NCI-H128 (cell line): Measurements from ENCODE around the gene RPL32.
A peak's percentile ranks its signal among the peaks of the same experiment; 100 is the strongest.
"Not testable (repeated sequence)": the region's sequence is repeated elsewhere in the genome, so short reads cannot be mapped to it uniquely, and the experiment has no call there.

Source experiments
- DNase-seq: peaks from one replicate; lab custom pipeline; 2025; ENCODE audit not compliant: unreplicated experiment; lab: John Stamatoyannopoulos, UW

RPL32 gene

DNA sequence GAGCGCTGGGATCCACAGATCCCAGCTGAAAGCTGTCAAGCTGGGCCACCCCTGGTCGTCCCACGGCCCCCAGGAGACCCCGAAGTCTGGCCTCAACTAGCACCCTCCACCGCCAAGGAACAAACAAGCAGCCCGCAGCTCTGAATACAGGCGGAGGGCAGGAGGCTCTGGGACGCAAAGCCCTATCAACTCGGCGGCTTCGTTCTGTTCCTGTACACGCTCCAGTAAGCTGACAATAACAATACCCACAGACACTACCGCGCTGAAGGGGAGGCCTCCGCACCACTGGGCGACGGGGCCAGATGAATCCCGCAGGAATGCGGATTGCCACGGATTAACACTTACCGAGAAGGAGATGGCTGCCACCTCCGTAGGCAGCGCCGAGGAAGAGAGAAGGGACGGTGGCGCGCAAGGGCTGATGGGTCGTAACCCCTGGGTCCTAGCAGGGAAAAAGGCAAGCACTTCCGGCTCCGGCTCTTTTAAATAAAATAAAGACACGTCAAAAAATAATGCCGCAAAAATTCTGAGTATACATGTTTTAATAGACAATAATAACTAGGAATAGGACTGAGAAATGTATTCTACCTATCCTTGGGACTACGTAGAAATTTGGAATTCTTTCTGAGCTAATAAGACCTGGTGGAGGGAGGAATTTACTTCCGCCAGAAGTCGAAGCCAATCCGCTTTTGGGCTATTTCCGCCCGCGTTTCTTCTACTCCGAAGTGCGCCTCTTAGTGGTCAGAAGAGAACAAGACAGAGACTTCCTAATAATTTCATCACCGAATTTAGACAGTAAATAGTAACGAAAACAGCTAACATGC lies at the start of gene RPL32:
Gene RPL32, minus strand, starts transcription at position 417 of the 821 bp plus-strand sequence. CDS start 1,328 bp downstream, outside the sequence.
- peak; percentile 61 for DNase-seq

DNA sequence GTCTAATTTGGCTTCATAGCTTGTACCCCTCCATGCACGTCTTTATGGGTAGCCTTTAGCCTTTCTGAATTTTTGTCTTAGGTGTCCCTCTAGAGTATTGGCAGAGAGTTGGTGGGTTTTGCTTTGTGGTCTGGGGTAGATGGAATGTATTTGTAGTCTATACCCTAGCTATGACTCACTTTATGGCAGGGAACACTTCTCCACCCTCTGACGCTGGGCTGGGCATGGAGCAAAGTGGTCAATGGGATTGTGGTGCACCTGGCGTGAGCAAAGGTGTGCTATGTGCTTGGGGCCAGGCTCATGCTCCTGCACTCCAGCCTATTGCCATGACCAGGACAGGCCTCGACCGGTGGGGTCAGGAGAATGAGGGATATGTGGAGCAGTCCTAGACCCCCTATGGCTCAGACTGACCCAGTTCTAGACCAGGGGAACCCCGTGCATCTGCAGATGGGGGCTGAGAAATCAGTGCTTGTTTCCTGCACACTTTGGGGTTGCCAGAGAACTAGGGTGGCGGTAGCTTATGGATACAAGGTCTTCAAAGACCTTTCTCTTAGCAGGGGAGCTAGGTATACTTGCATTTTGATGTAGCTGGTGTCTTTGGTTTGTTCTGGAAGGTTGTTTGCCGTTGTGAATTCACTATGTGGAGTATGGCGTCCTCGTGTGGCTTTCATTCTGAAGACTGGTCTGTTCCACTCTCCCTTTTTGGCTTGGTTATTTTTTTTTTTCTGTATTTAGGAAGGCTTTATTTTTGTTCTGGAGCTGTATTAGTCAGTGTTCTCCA lies 49.4 kb upstream of the RPL32 start:
- no peak for DNase-seq

DNA sequence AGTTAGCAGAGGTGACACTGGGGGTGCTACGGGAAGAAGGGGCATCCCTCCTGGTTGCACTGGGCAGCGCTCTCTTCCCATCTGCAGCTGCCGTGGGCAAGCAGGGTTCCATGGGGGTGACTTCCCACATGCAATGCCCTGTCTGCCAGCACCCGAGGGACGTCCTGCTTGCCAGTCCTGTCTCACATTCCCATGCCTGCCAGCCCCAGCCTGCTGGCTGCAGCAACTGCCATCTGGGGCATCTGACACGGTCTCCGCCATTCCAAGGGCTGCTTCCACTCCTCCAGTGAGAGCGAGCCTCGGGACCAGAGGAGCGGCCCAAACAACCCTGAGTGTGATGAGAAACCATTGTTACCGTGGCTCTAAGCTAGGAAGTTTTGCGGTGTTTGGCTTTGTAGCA lies 45.4 kb upstream of the RPL32 start:
- DNase-seq: no peak

DNA sequence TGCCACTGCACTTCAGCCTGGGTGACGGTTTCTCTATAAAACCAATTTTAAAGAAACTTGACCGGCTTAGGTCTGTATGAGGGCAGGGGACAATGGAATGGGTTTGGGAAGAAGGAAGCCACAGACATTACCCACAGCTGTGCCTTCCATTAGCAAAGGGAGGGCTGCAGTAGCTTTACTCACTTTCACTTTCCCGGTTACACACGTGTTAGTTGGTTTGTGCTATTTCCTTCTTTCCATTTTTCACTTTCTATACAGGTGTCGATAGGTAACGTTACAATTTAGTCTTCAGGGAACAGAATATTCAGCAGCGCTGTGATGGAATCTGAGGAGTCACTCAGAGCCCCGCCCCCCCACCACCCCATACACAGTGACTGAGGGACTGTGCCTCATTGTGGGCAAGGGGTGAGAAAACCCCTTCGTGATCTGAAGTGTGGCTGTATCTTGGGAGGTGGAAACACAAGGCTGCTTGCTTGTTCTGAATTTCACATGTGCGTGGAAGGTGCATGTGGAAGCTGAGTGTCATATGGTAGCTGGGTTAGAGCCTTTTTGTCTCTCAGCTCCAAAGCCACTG lies 44.8 kb upstream of the RPL32 start:
- no peak for DNase-seq

DNA sequence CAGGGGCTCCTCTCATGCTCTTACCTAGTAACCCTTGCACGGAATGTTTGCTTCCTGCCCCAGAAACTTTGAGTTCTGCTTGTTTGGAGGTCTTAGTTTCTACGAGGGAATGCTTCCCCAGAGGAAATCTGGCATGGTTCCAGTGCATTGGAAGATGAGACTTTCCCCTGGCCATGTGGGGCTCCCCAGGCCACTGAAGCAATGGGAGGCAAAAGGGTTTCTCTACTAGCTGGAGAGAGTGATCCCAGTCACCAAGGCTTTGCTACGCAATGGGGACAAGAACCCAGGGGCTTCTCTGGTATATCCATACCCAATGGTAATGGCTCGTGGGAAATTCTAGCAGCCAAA lies 44.2 kb upstream of the RPL32 start:
- no peak for DNase-seq

DNA sequence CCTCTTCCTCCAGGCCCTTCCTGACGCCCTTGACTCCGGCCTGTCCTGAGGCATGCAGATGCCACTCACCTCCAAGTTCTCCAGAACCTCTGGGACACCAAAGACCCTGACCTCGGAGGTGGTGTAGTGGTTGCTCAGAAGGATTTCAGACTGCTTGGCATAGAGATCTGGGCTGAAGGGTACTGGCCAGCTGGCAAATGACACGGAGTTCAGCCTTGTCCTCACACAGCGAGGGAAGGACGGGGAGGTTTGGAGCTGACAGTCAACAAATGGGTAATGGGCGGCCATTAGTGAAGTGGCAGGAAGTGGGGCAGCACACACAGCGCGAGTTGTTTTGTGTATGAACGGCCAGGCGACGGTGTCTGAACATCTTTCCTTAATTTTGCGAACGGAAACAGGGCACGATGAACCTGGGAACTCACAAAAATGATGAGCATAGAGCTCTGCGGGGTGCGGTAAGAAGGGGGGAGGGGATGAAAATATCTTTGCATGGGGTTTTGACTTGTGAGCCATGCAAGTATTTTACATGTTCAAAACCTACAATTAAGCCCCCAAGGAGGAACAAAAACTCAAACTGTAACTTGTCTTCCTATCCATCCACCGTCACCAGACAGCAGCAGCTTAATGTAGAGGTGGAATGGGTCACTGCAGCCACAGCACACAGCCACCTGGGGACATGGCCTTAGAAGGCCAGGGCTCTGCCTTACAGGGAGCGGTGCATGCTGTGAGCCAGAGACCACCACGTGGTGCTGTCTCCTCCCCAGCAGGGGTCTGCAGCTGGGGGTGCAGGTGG lies 43.6 kb upstream of the RPL32 start:
- DNase-seq: no peak

DNA sequence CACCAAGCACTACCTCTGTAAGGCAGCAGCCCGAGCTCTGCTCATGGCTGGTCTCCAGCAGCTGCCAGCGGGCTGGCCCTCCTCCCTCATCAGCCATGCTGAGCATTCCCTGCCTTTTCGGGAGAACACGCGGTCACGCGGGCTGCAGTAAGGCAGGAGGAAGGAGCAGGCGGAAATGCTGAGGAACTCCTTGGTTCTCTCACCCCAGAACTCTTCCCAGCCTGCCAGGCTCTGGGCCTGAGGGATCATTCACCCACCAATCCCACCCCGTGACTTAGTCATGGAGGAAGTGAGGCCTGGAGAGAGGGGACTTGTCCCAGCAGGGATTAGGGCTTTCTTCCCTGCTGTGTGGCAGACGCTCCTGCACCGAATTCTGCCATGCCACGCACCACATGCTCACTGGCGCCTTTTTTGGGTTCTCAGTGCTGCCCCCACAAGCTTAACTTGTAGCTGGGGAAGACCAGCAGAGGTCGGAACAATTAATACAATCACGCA lies 42.9 kb upstream of the RPL32 start:
- DNase-seq: no peak

DNA sequence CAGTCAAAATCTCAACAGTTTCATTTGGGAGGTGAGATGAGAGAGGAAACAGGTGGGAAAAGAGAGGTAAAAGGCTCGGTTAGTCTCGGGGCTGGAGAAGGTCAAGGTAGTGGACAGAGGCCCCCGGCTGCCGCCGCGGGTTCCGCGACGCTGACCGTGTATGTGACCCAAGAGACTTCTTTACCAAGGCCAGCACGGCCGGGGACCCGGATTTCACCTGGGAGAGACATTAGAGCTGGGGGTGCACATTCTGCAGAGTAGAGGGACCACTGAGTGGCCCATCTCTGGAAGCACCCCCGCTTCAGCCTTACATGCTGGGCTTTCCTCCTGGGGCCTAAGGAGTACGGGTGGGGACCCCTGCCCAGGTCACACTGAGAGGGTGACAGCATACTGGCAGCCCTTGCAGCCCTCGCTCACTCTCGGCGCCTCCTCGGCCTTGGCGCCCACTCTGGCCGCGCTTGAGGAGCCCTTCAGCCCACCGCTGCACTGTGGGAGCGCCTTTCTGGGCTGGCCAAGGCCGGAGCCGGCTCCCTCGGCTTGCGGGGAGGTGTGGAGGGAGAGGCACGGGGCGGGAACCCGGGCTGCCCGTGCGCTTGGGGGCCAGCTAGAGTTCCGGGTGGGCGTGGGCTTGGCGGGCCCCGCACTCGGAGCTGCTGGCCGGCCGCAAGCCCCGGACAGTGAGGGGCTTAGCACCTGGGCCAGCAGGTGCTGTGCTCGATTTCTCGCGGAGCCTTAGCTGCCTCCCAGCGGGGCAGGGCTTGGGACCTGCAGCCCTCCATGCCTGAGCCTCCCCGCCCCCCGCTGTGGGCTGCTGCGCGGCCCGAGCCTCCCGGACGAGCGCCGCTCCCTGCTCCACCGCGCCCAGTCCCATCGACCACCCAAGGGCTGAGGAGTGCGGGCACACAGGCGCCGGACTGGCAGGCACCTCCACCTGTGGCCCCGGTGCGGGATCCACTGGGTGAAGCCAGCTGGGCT lies 41.3 kb upstream of the RPL32 start:
- DNase-seq: no peak

DNA sequence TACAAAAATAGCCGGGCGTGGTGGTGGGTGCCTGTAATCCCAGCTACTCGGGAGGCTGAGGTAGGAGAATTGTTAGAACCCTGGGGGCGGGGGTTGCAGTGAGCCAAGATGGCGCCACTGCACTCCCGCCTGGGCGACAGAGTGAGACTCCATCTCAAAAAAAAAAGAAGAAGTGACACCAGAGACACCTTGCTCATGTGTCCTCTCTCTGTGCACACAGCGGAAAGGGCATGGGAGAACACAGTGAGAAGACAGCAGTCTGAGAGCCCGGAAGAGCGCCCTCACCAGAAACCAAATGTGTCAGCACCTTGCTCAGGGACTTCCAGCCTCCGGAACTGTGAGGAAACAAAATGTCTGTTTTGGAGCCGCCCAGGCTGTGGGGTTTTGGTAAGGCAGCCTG lies 40.5 kb upstream of the RPL32 start:
- not testable (repeated sequence) for DNase-seq

DNA sequence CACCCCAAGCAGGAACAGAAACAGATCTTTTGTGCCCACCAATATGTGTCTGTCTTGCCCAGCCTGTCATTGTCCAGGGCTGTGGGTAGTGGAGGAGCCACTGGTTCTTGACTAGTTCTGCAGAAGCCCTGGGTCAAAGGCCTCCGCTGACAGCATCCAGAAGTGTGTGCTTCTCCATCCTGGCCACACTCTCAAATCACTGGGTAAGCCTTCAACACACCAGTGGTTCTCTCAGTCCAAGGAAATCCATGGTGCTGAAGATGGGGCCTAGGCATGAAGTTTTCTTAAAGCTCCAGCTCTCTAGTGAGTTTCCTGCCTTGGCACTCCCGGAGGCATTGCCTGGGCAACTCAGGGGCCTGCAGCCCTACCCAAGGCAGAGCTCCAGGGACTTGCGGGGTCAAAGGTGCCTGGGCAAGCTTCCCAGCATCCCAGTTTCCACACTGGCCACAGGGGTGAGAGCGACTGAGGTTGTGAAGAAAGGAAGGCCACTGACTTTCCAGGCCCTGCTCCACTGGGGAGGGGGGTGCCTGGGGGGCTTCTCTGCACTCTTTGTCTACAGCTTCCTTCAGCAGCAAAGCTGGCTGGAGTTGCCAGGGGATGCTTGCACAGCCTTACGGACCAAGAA lies 37.9 kb upstream of the RPL32 start:
- no peak for DNase-seq

DNA sequence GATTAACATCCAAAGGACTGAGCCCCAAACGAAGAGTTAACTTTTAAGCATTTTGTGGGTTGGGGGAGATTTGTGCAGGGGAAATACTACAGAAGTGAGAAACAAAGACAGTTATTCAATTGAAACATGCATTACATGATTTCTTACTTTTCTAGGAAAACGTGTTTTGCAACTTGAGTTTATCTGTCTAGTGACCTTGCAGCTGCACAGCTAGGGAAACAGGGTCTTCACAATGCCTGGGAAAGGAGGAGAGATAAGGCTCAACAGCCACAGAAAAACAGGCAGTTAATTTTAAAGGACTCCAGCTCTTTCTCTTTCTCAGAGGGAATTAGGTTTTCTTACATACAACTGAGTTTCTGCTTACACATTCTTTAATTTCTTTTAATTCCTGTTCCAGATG lies 37.4 kb upstream of the RPL32 start:
- DNase-seq: not testable (repeated sequence)

DNA sequence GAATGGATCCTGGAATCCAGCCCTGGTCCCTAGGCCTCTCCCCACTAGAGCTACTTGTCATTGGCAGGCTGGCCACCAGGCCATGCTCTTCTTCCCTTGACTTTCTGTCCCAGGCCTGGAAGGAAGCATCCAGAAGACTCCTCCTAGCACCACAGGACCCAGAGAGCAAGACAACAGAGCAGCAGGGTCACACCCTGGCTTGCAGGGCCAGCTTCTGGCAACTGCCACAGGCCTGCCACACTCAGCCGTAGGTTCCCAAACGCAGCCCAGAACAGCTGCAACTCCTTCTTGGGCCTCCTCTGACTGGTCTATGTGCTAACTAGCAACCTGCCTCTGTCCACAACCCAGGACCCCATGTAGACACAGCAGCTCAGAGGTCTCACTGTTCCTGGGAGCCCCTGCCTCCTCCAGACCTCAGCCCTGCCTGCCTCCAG lies 36.8 kb upstream of the RPL32 start:
- DNase-seq: no peak

DNA sequence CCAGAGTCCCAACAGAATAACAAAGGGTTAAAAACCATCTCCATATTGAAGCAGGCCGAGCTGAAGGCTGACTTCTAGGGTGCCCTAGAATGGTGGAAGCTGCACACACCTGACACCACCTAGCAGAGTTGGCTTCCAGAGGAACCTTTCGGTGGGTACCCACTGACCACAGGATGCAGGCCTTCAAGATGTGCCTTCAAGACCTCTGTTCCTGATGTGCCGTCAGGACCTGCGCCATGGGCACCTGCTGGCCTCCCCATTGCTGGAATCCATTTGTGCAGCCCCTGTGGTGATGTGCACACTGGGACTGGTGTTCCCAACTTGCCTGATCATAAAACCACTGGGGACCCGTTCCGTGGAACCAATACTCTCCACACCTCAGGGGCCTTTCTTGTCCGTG lies 35.7 kb upstream of the RPL32 start:
- DNase-seq: no peak

DNA sequence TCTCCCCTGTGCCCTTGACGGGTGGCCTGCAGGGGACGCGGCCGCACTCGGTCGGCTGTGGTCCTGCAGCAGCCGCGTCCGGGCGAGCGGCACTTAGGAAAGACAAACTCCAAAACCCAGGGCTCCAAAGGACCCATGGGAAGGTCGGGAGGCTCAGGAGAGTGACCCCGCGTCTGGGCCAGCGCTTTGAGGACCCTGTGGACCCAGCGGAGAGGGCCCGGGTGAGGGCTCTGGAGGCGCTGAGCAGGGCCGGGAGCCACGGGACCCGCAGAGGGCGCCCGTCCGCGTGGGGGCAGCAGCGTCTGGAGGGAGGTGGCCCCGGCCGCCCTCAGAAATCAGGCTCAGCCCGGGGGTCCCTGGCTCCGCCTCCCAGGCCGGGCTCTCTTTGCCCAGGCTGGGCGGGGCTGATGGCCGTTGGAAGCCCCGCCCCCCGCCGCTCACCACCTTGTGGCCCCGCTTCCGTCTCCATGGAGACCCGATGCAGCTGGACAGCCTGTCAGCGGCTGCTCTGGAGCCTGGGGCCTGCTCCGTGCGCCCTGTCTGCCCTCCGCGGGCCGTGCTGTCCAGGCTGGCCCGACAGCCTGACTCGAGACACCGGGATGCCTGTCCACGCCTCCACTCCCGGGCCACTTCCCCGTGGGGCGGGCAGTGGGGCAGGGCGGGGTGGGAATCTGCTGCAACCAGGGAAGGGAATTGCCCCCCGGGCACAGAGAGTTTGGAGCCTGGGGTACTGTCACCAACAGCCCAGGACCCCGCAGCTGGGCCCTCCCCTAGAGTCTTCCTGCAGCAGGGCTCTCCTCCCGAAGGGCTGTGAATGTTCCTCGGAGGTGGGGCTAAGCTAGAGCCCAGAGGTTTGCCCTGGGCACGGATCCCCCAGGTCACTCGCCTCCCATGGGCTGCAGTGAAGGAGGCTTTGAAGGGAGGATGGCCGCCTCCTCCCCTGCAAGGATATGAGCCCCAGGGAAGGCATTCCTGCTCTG lies 34.8 kb upstream of the RPL32 start:
- DNase-seq: no peak

DNA sequence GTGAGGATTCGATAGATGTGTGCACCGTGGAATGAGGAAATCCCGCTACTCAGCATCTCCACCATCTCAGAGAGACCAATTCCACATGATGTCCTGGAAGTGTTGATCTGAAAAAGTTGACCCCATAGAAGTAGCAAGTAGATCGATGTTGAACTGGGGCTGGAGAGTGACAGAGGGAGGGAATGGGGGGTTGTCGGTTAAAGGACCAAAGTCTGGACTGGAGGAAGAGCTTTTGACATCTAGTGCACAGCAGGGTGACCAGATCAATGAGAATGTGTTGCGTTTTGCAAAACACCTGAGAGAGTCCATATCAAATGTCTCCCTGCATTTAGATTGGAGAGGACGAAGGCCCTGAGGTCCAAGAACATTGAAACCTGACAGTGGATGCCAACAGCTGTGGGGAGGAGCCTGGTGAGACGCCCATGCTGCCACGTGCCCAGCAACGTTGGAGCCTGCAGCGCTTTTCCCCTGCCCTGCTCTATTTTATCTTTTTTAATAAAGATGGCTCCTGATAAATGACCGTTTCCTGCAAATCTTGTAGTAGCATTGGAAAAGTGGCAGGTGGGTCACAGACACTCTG lies 30.1 kb upstream of the RPL32 start:
- DNase-seq: no peak

DNA sequence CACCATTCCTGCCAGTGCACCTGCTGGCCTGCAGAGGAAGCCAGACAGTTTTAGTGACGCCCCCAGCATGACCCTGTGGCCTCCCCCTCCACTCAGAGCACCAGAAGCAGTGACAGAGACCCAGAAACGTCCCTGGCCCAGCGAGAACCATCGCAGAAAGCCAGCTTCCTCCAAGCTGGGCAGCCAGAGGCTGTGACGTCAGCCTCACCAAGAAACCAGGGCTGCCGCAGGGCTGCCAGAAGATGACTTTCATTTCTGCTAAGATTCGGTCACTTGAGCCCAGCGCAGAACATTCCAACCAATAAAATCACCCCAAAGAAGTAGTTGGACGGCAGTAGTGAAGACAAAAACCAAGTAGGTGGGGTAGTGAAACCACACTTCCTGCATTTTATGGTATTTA lies 29.6 kb upstream of the RPL32 start:
- no peak for DNase-seq

DNA sequence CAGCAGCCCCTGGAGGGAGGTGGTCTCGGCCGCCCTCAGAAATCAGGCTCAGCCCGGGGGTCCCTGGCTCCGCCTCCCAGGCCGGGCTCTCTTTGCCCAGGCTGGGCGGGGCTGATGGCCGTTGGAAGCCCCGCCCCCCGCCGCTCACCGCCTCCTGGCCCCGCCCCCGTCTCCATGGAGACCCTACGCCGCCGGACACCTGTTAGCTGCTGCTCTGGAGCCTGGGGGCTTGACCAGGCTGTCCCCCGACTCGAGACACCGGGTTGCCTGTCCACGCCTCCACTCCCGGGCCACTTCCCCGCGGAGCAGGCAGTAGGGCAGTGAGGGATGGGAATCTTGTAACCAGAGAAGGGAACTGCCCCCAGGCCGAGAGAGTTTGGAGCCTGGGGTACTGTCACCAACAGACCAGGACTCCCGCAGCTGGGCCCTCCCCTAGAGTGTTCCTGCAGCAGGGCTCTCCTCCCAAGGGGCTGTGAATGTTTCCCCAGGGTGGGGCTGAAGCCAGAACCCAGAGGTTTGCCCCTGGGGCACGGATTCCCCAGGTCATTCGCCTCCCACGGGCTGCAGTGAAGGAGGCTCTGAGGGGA lies 27.8 kb upstream of the RPL32 start:
- DNase-seq: no peak
